22Rv1 (cell line): ENCODE data around the gene ANGPT4.

Experiments
- ZFX ChIP-seq: fragments of 450-650 bp; IDR thresholded peaks from 2 replicates; pipeline ENCODE4 v1.6.1; 2017; ENCODE audit warnings: antibody characterized with exemption, borderline replicate concordance
- TF ChIP-seq, protein P1 (sequence below): fragments of 450-650 bp; IDR thresholded peaks from 2 replicates; pipeline ENCODE4 v1.5.1; 2017; ENCODE audit warnings: mild to moderate bottlenecking

- TF ChIP-seq, protein P1, sequence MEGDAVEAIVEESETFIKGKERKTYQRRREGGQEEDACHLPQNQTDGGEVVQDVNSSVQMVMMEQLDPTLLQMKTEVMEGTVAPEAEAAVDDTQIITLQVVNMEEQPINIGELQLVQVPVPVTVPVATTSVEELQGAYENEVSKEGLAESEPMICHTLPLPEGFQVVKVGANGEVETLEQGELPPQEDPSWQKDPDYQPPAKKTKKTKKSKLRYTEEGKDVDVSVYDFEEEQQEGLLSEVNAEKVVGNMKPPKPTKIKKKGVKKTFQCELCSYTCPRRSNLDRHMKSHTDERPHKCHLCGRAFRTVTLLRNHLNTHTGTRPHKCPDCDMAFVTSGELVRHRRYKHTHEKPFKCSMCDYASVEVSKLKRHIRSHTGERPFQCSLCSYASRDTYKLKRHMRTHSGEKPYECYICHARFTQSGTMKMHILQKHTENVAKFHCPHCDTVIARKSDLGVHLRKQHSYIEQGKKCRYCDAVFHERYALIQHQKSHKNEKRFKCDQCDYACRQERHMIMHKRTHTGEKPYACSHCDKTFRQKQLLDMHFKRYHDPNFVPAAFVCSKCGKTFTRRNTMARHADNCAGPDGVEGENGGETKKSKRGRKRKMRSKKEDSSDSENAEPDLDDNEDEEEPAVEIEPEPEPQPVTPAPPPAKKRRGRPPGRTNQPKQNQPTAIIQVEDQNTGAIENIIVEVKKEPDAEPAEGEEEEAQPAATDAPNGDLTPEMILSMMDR = no peak
- no peak for TF ChIP-seq ZFX
Measured at GRCh38 chr20:906001-906520, 10.1 kb downstream of the ANGPT4 start.
